HS-5 (cell line): ENCODE measurements around the gene ZDHHC24.
"Not testable (repeated sequence)": the region's sequence is repeated elsewhere in the genome, so short reads cannot be mapped to it uniquely, and the experiment has no call there.

ENCODE experiments used
- DNase-seq: peaks from one replicate; pipeline ENCODE4 v3.0.0-alpha.2; 2012; ENCODE audit warnings: low read depth

Gene ZDHHC24

DNA sequence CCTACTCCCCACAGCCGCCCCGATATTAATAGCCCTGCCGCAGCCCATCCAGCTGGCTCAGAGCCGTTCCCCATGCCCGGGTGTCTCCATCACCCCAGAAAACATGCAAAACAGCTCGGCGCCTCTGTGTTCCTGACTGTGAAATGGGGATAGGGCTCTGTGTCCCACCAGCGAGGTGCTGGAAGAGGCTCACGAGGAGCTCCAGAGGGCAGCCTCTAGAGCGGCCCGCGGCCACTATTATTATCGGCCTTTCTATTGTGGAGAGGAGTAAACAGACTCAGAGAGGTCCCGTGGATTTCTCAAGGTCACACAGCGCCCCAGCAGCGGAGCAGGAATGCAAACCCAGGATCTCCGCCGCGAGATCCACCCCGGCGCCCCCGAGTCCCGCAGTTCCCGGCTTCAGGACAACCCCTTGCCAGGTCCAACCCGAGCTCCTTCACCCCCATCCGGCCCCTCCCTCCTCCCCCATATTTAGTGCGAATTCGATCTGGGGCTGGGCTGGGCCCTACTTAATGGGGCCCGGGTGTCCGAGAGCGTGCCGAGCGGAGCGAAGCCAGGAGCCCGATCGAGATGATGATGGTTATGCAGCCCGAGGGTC is 619 bp upstream of the ZDHHC24 start, which contains the start of gene ACTN3:
Gene ACTN3, plus strand, starts transcription at position 536 of the 598 bp plus-strand sequence. Its CDS starts 35 bp downstream, at position 571.
- no peak for DNase-seq

DNA sequence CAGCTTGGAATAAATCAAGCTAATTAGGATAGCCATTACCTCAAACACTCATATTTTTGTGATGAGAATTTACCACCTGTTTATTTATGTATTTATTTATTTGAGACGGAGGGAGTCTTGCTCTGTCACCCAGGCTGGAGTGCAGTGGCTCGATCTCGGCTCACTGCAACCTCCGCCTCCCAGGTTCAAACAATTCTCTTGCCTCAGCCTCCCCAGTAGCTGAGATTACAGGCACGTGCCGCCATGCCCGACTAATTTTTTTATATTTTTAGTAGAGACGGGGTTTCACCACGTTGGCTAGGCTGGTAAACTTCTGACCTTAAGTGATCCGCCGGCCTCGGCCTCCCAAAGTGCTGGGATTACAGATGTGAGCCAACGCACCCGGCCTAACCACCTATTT is 896 bp downstream of the ZDHHC24 start:
- not testable (repeated sequence) for DNase-seq

DNA sequence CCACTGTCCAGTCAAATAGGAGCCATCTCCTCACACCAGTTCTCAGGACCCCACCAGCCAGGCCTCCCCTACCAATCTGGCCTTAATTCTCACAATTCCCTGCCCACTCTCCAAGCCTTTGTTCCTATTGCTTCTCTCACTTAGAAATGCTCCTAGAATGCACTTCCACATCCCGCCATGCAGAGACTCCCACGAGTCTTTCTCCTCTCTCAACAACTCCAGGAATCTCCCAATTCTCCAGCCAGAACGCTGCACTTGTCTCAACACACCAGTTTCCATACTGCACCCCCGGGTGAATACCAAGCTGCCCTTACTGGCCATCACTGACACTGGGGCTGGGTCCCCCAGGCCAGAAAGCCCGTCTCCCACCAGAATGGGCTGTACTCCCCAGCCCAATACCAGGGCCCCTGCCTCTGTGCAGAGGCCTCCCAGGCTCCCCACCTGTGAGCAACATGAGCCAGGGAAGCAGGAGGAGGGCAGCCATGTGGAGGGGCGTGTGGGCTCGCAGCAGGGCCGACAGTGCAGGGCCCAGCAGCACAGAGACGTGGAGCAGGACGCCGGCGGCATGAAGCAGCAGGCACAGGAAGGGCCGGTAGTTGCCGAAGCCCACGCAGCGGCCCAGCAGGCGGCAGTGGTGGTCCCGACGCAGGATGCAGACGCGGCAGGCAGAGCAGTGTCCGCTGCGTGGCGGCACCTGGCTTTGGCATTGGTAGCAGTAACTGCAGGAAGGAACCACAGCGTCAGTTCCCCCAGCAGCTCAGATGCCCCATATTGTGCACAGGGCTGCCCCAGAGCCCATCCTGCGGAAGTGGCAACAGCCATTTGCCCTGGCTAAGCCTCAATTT is 2.4 kb downstream of the ZDHHC24 start:
- no peak for DNase-seq

GRCh38 chr11:66542362-66542761 is 3.5 kb downstream of the ZDHHC24 start:
- no peak for DNase-seq

DNA sequence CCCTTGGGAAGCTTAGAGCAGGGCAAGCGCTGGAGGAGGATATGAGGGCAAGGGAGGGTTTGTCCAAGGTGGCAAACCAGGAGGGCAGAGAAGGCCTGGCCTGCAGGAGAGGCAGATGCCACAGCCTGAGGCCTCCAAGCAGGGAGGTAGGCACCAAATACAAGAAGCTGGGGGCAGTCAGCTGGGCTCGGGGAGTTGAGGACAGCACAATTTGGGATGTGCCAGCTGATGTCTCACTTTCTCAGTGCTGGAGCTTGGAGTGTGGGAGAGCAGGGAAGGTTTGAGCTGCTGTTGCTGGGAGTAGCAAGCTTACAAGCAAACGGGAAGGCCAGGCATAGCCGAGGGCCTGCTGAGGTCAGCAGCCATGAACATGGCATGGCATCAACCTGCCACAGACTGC is 4.0 kb downstream of the ZDHHC24 start:
- DNase-seq, result no peak

- not testable (repeated sequence) for DNase-seq
Observed at GRCh38 chr11:66540598-66540997, 5.2 kb downstream of the ZDHHC24 start.

- DNase-seq, result no peak
Observed at GRCh38 chr11:66539870-66540213, 6.0 kb downstream of the ZDHHC24 start.

DNA sequence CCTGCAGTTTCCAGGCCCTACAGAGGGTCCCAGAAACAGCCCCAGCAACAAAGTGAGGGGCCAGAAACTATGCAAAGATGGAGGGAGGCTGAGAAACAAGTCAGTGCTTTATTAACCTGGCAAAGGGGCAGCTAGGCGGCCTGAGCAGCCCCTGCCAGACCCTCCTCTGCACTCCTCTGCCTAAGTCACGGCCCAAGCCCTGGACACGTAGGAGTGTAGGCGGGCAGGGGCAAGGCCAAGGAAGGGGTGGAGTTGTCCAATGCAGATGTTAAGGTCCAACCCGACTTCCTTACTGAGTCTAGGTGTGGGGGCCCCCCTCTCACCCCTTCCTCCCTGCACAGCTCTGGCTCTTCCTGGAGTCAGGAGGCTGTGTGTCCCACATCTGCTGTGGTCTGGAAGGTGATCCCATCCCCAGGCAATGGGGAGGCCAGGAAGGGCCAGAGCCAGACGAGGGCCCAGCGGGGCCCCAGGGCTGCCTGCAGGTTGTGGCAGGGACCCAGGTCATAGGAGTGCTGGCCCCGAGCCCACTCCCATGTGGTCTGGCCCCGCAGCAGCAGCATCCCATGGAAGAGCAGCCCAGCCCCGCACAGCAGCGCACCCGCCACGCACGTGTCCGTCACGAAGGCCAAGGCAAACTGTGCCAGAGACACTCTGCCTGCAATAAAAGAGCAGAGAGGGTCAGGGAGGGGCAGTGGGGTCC is 6.5 kb downstream of the ZDHHC24 start:
- no peak for DNase-seq

DNA sequence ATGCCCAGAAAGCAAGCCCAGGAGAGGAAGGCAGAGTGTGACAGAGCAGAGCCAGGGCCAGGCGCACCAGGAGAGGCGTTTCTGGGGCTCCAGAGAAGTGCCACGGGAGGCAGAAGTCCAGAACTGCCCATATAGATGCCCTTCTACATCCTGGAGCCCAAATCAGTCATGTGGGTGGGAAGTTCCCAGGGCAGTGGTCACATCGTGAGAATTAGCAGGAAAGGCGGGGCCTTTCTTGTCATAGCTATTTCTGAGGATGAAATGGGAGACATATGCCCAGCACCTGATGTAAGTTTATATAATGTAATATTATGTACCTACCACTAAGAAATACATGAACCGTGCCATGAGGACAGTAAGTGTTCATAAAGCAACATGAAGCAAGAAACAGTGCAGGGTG is 13.1 kb downstream of the ZDHHC24 start:
- DNase-seq, result no peak

GRCh38 chr11:66531841-66532240 is 14.0 kb downstream of the ZDHHC24 start:
- no peak for DNase-seq

- no peak for DNase-seq
Observed at GRCh38 chr11:66530927-66531709, 14.7 kb downstream of the ZDHHC24 start.

- no peak for DNase-seq
Observed at GRCh38 chr11:66529655-66530054, 16.2 kb downstream of the ZDHHC24 start.

- DNase-seq, result no peak
Observed at GRCh38 chr11:66529069-66529468, 16.8 kb downstream of the ZDHHC24 start.

DNA sequence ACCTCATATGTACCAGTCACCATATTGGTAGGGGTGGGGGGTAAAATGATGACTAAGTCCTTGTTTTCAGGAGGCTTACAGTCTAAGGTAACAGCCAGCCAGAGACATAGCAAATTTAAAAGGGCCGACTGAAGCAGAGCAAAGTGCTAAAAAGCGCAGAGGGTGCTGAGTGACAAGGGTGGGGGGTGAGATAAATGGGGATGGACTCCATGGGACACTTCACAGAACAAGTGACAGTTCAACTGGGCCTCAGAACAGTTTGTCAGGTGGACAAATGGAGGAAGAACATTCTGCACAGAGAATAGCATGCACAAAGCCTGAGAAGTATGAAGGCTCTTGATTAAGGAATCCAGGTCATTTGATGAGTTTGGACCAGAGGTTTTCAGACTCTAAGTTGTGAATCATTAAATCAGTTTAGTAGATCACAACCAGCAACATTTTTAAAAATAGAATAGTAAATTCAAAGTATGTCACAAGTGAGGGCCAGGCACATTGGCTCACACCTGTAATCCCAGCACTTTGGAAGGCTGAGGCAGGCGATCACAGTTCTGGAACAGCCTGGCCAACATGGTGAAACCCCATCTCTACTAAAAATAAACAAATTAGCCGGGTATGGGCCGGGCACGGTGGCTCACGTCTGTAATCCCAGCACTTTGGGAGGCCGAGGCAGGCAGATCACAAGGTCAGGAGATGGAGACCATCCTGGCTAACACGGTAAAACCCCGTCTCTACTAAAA is 21.4 kb downstream of the ZDHHC24 start:
- DNase-seq, result no peak

GRCh38 chr11:66523611-66524010 is 22.2 kb downstream of the ZDHHC24 start:
- no peak for DNase-seq

GRCh38 chr11:66510990-66511339 is 34.9 kb downstream of the ZDHHC24 start:
- DNase-seq, result no peak

GRCh38 chr11:66510271-66510989 is 35.4 kb downstream of the ZDHHC24 start, which contains the start of gene BBS1:
TSS of gene BBS1 (plus strand) at chr11:66510635. CDS start at chr11:66510660, 25 bp downstream.
- DNase-seq, result peak; percentile 41

- DNase-seq, result no peak
Observed at GRCh38 chr11:66509131-66509561, 36.7 kb downstream of the ZDHHC24 start.

GRCh38 chr11:66505276-66505816 is 40.5 kb downstream of the ZDHHC24 start:
- DNase-seq, result no peak

DNA sequence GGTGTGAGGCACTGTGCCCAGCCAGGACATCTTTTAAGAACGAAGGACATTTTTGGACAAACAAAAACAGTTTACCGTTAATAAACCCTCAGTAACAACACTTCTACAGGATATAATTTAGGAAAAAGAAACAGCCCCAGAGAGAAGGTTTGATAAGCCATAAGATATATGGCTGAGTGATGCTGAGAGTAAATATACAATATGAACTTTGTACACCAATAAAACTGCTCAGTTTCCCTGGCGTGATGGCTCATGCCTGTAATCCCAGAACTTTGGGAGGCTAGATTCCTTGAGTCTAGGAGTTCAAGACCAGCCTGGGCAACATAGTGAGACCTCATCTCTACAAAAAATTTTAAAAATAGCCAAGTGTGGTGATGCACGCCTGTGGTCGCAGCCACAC is 47.3 kb downstream of the ZDHHC24 start:
- DNase-seq, result no peak
